ENCODE results near the gene SLC22A23. TPM values are rescaled to one million over a fixed set of nuclear protein-coding genes. Genes with fewer than 3 reads are reported as not detected.

The SLC22A23 gene
- total and polyA plus RNA-seq, 12 donors = 2.3 to 18.5 (median 5.3) TPM

GRCh38 chr6:3264356-3264755, 192.5 kb downstream of the SLC22A23 start:
- TF ChIP-seq POLR2A (IDR thresholded peaks at IDR 0.05) (no peak), CTCF (IDR thresholded peaks at IDR 0.05) (no peak)
- no peak for DNase-seq
- H3K27ac ChIP-seq = no peak overlapping the region

GRCh38 chr6:3263096-3263495, 193.8 kb downstream of the SLC22A23 start:
- Histone ChIP-seq H3K9me3 (replicated peaks in 1 of 3) (no peaks in the 10 kb centered on the region), H3K36me3 (replicated peaks in 1 of 2) (peaks cover 0 to 12% of the 10 kb centered on the region in 2 donors), H3K4me3 (no peak overlapping the region), H3K27ac (no peak overlapping the region), H3K27me3 (no peaks in the 10 kb centered on the region), H3K4me1 (replicated peaks in 1 of 2) (peaks cover 14 to 38% of the 10 kb centered on the region in 2 donors)
- no peak for DNase-seq
- intact Hi-C loops (cut with DNase I) = no loop called here
- TF ChIP-seq POLR2A (IDR thresholded peaks at IDR 0.05) (no peak), CTCF (IDR thresholded peaks at IDR 0.05) (no peak)
- 66 to 85% (median 77%) methylated on average over 4 to 6 of the region's 6 CpGs for WGBS, 4 donors

More at GRCh38 chr6:3264356-3264755, 192.5 kb downstream of the SLC22A23 start:
- peaks cover 0 to 13% of the 10 kb centered on the region in 2 donors for H3K36me3 ChIP-seq (replicated peaks in 1 of 2)
- H3K4me3 ChIP-seq = no peak overlapping the region
- intact Hi-C loops (cut with DNase I) = no loop called here
- H3K27me3 ChIP-seq = no peaks in the 10 kb centered on the region
- peaks cover 14 to 33% of the 10 kb centered on the region in 2 donors for H3K4me1 ChIP-seq (replicated peaks in 1 of 2)
- no peaks in the 10 kb centered on the region for H3K9me3 ChIP-seq (replicated peaks in 1 of 3)
- WGBS, 4 donors = 76 to 94% (median 82%) methylated on average over 2 to 3 of the region's 3 CpGs

GRCh38 chr6:3261921-3262320, 194.9 kb downstream of the SLC22A23 start:
- Histone ChIP-seq H3K27ac (no peak overlapping the region), H3K36me3 (replicated peaks in 1 of 2) (peaks cover 0 to 12% of the 10 kb centered on the region in 2 donors), H3K4me3 (no peak overlapping the region), H3K27me3 (no peaks in the 10 kb centered on the region), H3K9me3 (replicated peaks in 1 of 3) (no peaks in the 10 kb centered on the region), H3K4me1 (replicated peaks in 1 of 2) (peaks cover 14 to 38% of the 10 kb centered on the region in 2 donors)
- no peak for DNase-seq
- TF ChIP-seq CTCF (IDR thresholded peaks at IDR 0.05) (no peak), POLR2A (IDR thresholded peaks at IDR 0.05) (no peak)
- WGBS, 4 donors = 66 to 71% (median 68%) methylated on average over 6 to 8 of the region's 8 CpGs
- intact Hi-C loops (cut with DNase I) = no loop called here

GRCh38 chr6:3261518-3261820, 195.4 kb downstream of the SLC22A23 start:
- H3K4me1 ChIP-seq (replicated peaks in 1 of 2) = peaks cover 14 to 38% of the 10 kb centered on the region in 2 donors
- intact Hi-C loops (cut with DNase I) = no loop called here
- no peak overlapping the region for H3K27ac ChIP-seq
- 53 to 67% (median 56%) methylated on average over 4 to 6 of the region's 6 CpGs for WGBS, 4 donors
- H3K4me3 ChIP-seq = no peak overlapping the region
- no peak for DNase-seq
- H3K9me3 ChIP-seq (replicated peaks in 1 of 3) = no peaks in the 10 kb centered on the region
- peaks cover 0 to 12% of the 10 kb centered on the region in 2 donors for H3K36me3 ChIP-seq (replicated peaks in 1 of 2)
- no peak for TF ChIP-seq POLR2A (IDR thresholded peaks at IDR 0.05)
- TF ChIP-seq CTCF (IDR thresholded peaks at IDR 0.05) = no peak
- H3K27me3 ChIP-seq = no peaks in the 10 kb centered on the region

Data from adrenal gland (tissue), 12 donors.